GM12874 (cell line): ENCODE measurements around the gene STARD9.

Experiments
- TF ChIP-seq, protein P1 (sequence below): IDR thresholded peaks from 2 replicates; pipeline ENCODE4 v1.5.1; 2011; ENCODE audit warnings: low read depth, mild to moderate bottlenecking, control low read depth, low read length, moderate library complexity; ENCODE audit not compliant: insufficient read depth

Gene STARD9

DNA sequence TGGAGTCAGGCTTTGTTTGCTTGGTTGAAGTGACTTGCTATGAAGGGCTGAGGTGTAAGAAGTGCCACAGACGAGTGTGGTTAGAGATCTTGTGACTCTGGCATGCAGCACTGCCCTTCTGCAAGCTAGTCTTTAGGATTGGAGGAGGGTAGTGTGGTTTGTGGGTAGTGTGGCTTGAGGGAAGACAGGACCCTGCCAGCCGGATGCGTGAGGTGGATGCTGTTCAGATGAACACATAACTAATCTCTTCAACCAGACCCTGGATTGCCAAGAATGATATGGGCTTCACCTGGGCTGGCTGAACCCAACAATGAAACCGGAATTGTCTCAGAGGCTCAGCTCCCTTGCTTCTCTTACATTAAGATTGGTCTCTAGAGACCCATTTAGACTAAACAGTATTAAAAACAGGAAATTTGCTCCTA is 32.7 kb downstream of the STARD9 start:
- TF ChIP-seq, protein P1, sequence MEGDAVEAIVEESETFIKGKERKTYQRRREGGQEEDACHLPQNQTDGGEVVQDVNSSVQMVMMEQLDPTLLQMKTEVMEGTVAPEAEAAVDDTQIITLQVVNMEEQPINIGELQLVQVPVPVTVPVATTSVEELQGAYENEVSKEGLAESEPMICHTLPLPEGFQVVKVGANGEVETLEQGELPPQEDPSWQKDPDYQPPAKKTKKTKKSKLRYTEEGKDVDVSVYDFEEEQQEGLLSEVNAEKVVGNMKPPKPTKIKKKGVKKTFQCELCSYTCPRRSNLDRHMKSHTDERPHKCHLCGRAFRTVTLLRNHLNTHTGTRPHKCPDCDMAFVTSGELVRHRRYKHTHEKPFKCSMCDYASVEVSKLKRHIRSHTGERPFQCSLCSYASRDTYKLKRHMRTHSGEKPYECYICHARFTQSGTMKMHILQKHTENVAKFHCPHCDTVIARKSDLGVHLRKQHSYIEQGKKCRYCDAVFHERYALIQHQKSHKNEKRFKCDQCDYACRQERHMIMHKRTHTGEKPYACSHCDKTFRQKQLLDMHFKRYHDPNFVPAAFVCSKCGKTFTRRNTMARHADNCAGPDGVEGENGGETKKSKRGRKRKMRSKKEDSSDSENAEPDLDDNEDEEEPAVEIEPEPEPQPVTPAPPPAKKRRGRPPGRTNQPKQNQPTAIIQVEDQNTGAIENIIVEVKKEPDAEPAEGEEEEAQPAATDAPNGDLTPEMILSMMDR, result no peak

DNA sequence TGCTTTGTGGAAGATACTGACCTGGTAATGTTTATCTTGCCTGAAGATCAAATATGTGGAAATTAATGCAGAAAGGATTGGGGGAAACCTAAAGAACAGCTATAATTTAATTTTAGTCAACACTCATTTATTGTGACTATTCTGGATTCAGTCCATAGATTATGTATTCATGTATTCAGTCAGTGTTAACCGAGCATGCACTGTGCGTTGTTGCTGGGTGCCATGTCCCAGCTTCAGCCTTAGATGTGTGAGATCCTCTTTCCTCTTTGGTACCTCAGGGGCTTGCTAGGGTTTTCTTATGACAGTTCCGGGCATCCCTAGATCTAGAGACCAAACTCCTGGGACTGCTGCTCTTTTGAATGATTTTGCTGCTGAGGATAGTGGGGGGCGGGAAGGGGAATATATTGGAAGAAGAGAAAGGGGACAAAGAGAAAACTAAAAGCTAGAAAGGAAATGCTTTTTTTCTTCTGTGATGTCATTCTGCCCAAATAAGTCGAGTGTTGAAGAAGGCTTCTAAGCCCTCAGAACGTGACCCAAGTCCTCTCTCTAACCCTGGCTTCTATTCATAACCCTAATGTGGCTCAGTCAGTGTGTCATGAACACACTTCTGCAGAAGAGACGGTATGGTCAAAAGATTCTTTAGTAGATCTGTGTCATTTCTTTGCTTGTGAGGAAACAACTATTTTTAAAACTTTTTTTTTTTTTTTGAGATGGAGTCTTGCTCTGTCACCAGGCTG is 33.5 kb downstream of the STARD9 start:
- TF ChIP-seq, protein P1, result no peak

DNA sequence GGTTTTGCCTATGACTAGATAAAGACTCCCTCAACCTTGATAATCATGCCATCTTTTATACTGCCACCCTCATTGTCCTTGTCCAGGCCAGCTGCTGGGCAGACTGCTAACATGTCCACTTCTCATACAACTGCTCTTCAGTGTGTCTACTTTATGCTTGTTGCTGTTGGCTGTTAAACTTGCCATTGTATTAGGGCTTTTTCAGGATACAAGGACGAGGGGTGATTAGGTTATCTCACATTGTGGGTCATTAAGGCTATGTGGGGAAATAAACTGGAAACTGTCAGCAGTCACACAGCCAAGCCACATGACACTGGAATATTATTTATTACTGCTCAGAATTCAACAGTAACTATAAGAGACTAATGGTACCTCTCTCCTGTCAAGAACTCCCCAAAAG is 36.1 kb downstream of the STARD9 start:
- TF ChIP-seq, protein P1, result no peak

DNA sequence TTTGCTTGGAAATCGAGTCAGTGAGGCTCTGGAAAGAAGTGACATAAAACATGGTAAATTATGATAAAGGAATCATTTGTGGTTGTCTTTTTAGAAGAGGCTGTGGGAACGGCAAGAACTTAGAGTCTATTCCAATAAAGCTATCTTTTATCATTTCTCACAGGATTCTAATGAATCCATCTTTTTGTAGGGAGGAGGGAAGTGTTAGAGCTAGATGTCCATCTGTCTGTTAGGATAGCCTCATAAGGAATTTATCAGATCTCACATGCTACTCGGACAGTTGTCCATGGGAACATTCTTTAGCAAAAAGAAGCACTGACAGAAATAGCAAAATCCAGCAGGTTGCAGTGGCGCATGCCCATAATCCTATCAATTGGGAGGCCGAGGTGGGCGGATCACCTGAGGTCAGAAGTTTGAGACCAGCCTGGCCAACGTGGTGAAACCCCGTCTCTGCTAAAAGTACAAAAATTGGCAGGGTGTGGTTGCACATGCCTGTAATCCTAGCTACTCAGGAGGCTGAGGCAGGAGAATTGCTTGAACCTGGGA is 37.0 kb downstream of the STARD9 start:
- TF ChIP-seq, protein P1, result no peak

DNA sequence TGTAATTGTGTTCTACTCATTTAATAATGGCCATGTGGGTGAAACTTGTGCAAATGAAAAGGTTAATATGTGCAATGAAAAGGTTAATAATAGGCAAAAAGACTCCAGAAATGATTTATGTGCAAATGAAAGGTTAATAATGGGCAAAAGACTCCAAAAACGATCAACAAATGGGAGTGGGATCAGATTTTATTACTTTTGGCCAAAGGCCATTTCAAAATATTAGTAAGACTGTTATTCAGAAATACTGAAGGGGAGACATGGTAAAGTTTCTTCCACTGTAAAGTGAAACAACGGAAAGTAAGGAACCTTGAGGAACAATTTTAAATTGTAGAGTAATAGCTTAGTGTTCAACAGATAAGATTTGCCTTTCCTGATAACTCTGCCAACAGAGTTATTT is 40.7 kb downstream of the STARD9 start:
- TF ChIP-seq, protein P1, result no peak

DNA sequence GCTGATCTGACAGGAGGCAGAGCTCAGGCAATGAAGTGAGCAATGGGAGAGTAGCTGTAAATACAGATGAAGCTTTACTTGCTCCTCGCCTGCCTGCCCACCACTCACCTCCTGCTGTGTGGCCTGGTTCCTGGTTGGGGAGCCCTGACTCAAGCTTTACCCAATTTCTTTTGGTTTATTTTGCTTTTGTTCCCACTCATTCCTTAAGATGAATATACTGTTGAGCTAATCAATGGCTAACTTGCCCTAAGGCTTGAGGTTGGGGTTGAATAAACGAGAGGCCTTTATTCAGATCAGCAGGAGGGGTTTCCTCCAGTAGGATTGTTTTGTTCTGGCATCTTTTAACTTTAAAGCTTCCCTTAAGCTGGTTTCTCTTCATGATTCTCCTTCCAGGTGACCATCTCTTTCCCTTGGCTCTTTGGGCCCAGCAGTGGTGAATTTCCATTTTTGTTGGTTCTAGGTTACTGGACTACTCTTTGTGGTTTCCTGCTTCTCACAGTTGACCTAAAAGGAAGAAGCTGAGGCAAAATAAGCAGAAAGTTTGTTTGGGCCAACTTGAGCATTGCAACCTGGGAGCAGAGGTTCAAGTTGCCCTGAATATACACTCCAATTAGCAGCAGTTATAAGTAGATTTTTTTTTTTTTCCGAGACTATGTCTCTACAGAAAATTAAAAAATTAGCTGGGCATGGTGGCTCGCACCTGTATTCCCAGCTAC is 44.4 kb downstream of the STARD9 start:
- TF ChIP-seq, protein P1, result no peak

DNA sequence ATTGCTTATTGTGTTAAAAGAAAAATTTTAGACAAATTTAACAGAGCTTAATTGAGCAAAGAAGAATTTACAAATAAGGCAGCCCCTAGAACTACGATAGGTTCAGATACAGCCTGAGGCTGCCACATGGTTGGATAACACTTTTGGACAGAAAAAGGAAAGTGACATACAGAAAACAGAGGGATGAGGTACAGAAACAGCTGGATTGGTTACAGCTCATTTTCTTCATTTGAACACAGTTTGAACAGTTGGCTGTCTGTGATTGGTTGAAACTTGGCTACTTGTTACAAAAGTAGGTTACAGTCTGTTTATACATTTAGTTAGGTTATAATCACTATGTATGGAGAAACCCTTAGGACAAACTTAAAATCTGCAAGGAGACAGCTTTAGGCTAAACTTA is 46.0 kb downstream of the STARD9 start:
- TF ChIP-seq, protein P1, result no peak
